Vagina (tissue), 2 donors: Measurements from ENCODE around the gene ITGB7. TPM values are rescaled to one million over a fixed set of nuclear protein-coding genes. Genes with fewer than 3 reads are reported as not detected.

Source experiments
- DNase-seq, 2 donors: peaks; one replicate each; pipeline ENCODE4 v3.0.0-alpha.2; 2017; ENCODE audit errors: extremely low spot score in 2 of 2
- H3K27ac ChIP-seq: fragments of 200-600 bp; sonication (generic); one replicate; pipeline ENCODE4 v1.5.1; 2019
- H3K27me3 ChIP-seq: fragments of 200-600 bp; sonication (generic); one replicate; pipeline ENCODE4 v1.5.1; 2019
- H3K36me3 ChIP-seq, 2 donors: fragments of 200-600 bp; sonication (generic); one replicate each; pipeline ENCODE4 v1.5.1; 2017 to 2019
- H3K4me1 ChIP-seq: fragments of 200-600 bp; sonication (generic); one replicate; pipeline ENCODE4 v1.5.1; 2019
- H3K4me3 ChIP-seq, 2 donors: fragments of 200-600 bp; sonication (generic); 1 replicate in 1 of 2; 2 replicates in 1 of 2; pipeline ENCODE4 v1.5.1; 2016 to 2019
- H3K9me3 ChIP-seq: fragments of 200-600 bp; sonication (generic); one replicate; pipeline ENCODE4 v1.5.1; 2019
- POLR2A ChIP-seq, 2 donors: fragments of 450-650 bp; IDR thresholded peaks; one replicate each; pipeline ENCODE4 v1.6.1; 2017; ENCODE audit warnings: antibody characterized with exemption in 2 of 2, mild to moderate bottlenecking in 2 of 2, moderate library complexity in 2 of 2
- POLR2AphosphoS5 ChIP-seq, 2 donors: sonication (generic); formaldehyde crosslinking; IDR thresholded peaks; one replicate each; pipeline ENCODE4 v1.9.0; 2017; ENCODE audit warnings: antibody characterized with exemption in 2 of 2, mild to moderate bottlenecking in 2 of 2, low read depth in 1 of 2; ENCODE audit not compliant: insufficient read depth in 1 of 2
- intact Hi-C: fragments of 100-400 bp; cut with DNase I; formaldehyde crosslinking; loops from one replicate; pipeline ENCODE4 v1.15.1; 2023
- small RNA-seq: library from RNA; depleted of rRNA; stranded (forward); fragments of <200 nt; gene quantifications from one replicate; pipeline ENCODE3, GENCODE V24; 2016
- total RNA-seq: library from RNA; depleted of rRNA; stranded (reverse); fragments of >200 nt; gene quantifications from one replicate; pipeline ENCODE4 v1.2.3, GENCODE V29; 2016
- TF ChIP-seq, protein P1 (sequence below), 3 experiments: fragments of 450-650 bp in 2 of 3; fragments of 200-600 bp in 1 of 3; sonication (generic) in 1 of 3; IDR thresholded peaks; one replicate each; pipeline ENCODE4 v1.5.1; 2017 to 2019; ENCODE audit warnings: antibody characterized with exemption in 3 of 3, mild to moderate bottlenecking in 2 of 3, moderate library complexity in 2 of 3

The ITGB7 gene
- total RNA-seq, 1 donor from 2014 or later = 3.7 TPM

DNA sequence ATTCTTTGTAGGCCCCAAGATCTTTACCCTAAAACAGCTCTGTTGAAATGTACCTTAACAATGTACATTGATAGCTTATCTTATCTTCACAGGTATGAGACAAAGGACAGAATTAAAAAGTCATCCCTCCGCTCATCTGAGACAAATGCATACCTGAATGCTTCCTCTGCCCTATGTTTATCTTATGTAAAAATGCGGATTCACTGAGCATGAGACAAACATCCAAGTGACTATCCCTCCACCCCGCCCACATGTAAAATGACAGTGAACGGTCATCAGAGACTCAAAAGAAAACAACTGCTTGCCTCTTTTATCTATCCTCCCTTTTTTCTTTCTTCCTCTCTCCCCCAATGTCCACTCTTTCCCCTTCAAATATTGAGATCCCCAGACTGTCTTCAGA is 63.7 kb downstream of the ITGB7 start:
- Histone ChIP-seq H3K4me3 (no peak overlapping the region), H3K27me3 (no peaks in the 10 kb centered on the region), H3K36me3 (no peaks in the 10 kb centered on the region), H3K9me3 (no peaks in the 10 kb centered on the region), H3K27ac (no peak overlapping the region), H3K4me1 (no peaks in the 10 kb centered on the region)
- intact Hi-C loops = no loop called here
- TF ChIP-seq POLR2AphosphoS5 (IDR thresholded peaks at IDR 0.05; ENCODE audit: insufficient read depth in 1 of 2, low read depth in 1 of 2) (no peak), POLR2A (IDR thresholded peaks at IDR 0.05) (no peak)
- TF ChIP-seq, protein P1, sequence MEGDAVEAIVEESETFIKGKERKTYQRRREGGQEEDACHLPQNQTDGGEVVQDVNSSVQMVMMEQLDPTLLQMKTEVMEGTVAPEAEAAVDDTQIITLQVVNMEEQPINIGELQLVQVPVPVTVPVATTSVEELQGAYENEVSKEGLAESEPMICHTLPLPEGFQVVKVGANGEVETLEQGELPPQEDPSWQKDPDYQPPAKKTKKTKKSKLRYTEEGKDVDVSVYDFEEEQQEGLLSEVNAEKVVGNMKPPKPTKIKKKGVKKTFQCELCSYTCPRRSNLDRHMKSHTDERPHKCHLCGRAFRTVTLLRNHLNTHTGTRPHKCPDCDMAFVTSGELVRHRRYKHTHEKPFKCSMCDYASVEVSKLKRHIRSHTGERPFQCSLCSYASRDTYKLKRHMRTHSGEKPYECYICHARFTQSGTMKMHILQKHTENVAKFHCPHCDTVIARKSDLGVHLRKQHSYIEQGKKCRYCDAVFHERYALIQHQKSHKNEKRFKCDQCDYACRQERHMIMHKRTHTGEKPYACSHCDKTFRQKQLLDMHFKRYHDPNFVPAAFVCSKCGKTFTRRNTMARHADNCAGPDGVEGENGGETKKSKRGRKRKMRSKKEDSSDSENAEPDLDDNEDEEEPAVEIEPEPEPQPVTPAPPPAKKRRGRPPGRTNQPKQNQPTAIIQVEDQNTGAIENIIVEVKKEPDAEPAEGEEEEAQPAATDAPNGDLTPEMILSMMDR (IDR thresholded peaks at IDR 0.05) = no peak
- DNase-seq = no peak

Small RNA genes within 50 kb of the gene (small RNA-seq; reads per million reads assigned to genes)
- gene HIGD1AP1 = not detected

Other genes with a start within 250 kb of the ITGB7 start
- 339 TPM for gene EIF4B, start 200.8 kb downstream of the ITGB7 start, total RNA-seq
- 235 TPM for gene TNS2, start 157.2 kb downstream of the ITGB7 start, total RNA-seq
- 27.0 TPM for gene SPRYD3, start 127.9 kb downstream of the ITGB7 start, total RNA-seq
- gene IGFBP6, start 109.6 kb downstream of the ITGB7 start, total RNA-seq = 684 TPM
- gene SOAT2, start 103.8 kb downstream of the ITGB7 start, total RNA-seq = 0.74 TPM
- gene ZNF740, start 26.5 kb downstream of the ITGB7 start, total RNA-seq = 12.8 TPM
- 44.9 TPM for gene CSAD, start 26.3 kb downstream of the ITGB7 start, total RNA-seq
- gene RARG, start 25.0 kb upstream of the ITGB7 start, total RNA-seq = 79.1 TPM
- 17.7 TPM for gene ESPL1, start 61.0 kb upstream of the ITGB7 start, total RNA-seq
- gene PFDN5, start 88.3 kb upstream of the ITGB7 start, total RNA-seq = 673 TPM
- 41.5 TPM for gene MYG1, start 92.4 kb upstream of the ITGB7 start, total RNA-seq
- gene AAAS, start 114.4 kb upstream of the ITGB7 start, total RNA-seq = 30.9 TPM
- gene SP7, start 129.1 kb upstream of the ITGB7 start, total RNA-seq = not detected
- gene SP1, start 172.9 kb upstream of the ITGB7 start, total RNA-seq = 76.1 TPM
- 1.2 TPM for gene AMHR2, start 216.6 kb upstream of the ITGB7 start, total RNA-seq
- 54.0 TPM for gene PRR13, start 234.5 kb upstream of the ITGB7 start, total RNA-seq
- gene PCBP2, start 244.9 kb upstream of the ITGB7 start, total RNA-seq = 488 TPM